GM11168 (cell line): ENCODE measurements around the gene HINT2.

Source experiments
- in situ Hi-C: fragments of 300-500 bp; cut with MboI; formaldehyde crosslinking; loops from one replicate; pipeline ENCODE4 v1.12.0; 2022; ENCODE audit warnings: low sequenced_read_pairs; ENCODE audit not compliant: unreplicated experiment

HINT2 gene

GRCh38 chr9:35814106-35814840, 569 bp downstream of the HINT2 start:
- in situ Hi-C loops: no loop called here

- in situ Hi-C loops: no loop called here
These were observed 1.3 kb downstream of the HINT2 start for GRCh38 chr9:35813434-35814105.

- in situ Hi-C loops: no loop called here
These were observed 2.7 kb downstream of the HINT2 start, which contains the start of gene SPAG8 for GRCh38 chr9:35812025-35812602. Gene SPAG8 (minus strand): TSS chr9:35812262. CDS start chr9:35812147, 115 bp downstream.

- in situ Hi-C loops: no loop called here
These were observed 3.3 kb downstream of the HINT2 start for GRCh38 chr9:35811381-35812024.

- in situ Hi-C loops: no loop called here
These were observed 4.7 kb downstream of the HINT2 start for GRCh38 chr9:35810122-35810521.

DNA sequence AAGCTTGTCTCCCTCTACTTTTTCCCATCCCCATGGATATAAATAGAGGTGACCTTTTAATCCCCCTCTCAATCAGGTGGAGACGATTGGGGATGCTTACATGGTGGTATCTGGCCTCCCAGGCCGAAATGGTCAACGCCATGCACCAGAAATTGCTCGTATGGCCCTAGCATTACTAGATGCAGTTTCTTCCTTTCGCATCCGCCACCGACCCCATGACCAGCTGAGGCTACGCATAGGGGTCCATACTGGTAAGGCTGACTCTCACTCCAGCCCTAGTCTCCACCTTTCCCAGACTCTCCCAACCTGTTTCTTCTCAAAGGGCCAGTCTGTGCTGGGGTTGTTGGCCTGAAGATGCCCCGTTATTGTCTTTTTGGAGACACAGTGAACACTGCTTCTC, 6.4 kb downstream of the HINT2 start:
- in situ Hi-C loops: no loop called here

- in situ Hi-C loops: no loop called here
These were observed 8.7 kb downstream of the HINT2 start for GRCh38 chr9:35806101-35806500.

DNA sequence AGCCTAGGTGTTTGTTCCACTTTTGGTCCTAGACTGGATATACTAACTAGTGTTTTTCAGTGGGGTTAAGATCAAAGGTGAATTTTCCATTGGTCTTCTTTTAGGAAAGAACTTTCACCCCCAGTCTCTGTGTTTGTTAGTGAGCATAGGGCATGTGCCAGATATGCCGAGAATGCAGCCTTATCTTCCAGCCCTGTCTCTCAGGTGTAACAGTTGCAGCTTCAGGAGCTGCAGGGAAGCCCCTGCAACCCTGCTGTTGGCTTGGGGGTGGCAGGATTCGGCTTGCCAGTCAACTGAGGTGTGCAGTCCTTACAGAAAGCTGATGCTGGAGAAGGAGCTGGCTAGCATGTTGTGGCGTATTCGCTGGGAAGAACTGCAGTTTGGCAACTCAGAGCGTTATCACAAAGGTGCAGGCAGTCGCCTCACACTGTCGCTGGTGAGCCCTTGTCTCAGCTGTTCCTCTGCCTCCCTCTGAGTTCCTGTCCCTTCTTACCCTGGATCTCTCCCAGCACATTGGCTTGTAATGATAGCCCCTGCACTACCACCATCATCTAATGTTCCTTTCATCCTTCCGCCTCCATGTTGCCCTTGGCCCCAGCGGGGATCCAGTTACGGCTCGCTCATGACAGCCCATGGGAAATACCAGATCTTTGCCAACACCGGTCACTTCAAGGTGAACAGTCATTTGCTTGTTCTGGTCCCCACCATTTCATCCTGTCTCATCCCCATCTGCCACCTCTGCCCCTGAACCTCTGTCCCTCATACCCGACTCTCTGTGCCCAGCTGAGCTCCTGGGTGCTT, 13.3 kb downstream of the HINT2 start:
- in situ Hi-C loops: no loop called here

DNA sequence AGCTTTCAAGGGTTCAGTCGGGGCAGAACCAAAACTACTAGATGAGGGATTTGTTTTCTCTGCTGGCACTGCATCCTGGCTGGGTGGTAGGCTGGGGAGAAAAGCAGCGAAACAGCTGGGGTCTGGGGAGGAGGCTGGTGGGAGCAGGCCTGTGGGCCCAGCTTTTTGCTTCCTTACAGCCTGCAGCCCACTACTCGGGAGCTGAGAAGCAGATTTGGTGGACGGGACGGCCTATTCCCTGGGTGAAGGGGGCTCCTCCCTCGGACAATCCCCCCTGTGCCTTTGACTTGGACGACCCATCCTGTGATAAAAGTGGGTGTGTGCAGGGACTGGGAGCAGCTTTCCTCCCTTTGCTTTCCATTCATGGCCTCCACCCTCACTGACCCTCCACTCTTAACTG, 14.3 kb downstream of the HINT2 start:
- in situ Hi-C loops: no loop called here

DNA sequence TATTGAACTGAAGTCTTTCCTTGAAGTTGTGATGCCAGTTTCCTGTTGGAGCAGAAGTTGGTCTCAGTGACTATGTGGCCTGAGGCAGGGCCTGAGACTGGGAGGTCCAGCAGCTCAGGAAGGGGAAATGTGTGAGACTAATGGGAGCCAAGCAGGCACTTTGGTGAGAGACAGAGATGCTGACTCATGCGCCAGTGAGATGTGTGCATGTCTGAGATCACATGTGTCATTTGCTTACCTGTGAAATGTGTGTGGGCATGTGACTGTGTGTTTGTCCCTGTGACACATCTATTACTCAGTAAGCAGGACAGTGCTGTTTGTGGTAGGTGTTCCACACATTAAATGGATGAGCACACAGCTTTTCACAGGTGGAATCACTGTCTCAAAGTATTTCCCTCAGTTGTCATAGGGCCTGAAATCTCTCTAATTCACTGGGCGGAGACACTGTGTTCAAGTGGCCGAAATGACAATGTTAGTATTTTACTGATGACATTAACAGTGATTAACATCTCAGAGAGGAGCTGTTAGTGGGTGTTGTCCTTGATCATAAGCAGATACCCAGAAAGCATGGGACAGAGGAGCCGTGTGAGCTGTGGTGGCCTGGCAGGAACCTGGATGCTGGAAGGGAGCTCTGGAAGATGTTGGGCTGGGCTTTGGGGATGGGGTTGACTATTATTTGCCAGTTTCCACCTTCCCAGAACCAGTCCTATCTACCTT, 16.0 kb downstream of the HINT2 start:
- in situ Hi-C loops: no loop called here

- in situ Hi-C loops: no loop called here
These were observed 17.3 kb downstream of the HINT2 start for GRCh38 chr9:35797311-35798109.

GRCh38 chr9:35795695-35796094, 19.1 kb downstream of the HINT2 start:
- in situ Hi-C loops: no loop called here

- in situ Hi-C loops: no loop called here
These were observed 21.4 kb downstream of the HINT2 start for GRCh38 chr9:35793461-35793860.

- in situ Hi-C loops: no loop called here
These were observed 22.0 kb downstream of the HINT2 start for GRCh38 chr9:35792826-35793225.

DNA sequence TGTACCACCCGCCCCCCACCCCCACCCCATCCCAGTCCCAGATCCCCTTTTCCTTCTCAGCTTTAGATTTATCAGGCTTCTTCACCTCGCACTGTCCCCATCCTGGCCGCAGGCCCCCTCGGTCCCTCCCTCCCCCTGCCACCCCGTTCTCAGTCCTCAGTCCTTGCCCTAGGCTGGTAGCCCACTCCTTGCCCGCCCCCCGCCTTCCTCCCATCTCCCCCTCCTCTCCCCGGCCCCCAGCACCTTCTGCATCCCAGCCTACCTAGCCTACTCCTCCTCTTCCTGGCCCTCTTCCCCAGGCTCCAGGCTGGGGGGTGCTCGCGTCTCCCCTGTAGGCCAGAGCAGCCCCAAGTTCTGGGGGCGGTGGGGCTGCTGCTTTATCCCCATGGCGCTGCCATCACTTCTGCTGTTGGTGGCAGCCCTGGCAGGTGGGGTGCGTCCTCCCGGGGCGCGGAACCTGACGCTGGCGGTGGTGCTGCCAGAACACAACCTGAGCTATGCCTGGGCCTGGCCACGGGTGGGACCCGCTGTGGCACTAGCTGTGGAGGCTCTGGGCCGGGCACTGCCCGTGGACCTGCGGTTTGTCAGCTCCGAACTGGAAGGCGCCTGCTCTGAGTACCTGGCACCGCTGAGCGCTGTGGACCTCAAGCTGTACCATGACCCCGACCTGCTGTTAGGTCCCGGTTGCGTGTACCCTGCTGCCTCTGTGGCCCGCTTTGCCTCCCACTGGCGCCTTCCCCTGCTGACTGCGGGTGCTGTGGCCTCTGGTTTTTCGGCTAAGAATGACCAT, 22.6 kb downstream of the HINT2 start:
- in situ Hi-C loops: no loop called here

- in situ Hi-C loops: no loop called here
These were observed 23.4 kb downstream of the HINT2 start, which contains the start of gene NPR2 for GRCh38 chr9:35791297-35791921. Gene NPR2 (plus strand): TSS chr9:35791591. CDS start chr9:35792409, 818 bp downstream.
